GM12873 (cell line): ENCODE data around the gene RPS3A.

Experiments used
- CTCF ChIP-seq: IDR thresholded peaks from 2 replicates; pipeline ENCODE4 v1.5.1; 2012; ENCODE audit warnings: low read depth, mild to moderate bottlenecking, moderate library complexity, low read length, control low read depth; ENCODE audit not compliant: insufficient read depth; ENCODE audit errors: missing control alignments

The RPS3A gene

GRCh38 chr4:151148261-151148660 is 48.8 kb downstream of the RPS3A start:
- TF ChIP-seq CTCF = no peak

GRCh38 chr4:151150821-151151580 is 51.6 kb downstream of the RPS3A start:
- TF ChIP-seq CTCF = no peak

GRCh38 chr4:151152028-151152427 is 52.6 kb downstream of the RPS3A start:
- TF ChIP-seq CTCF = no peak

GRCh38 chr4:151153585-151153984 is 54.2 kb downstream of the RPS3A start:
- no peak for TF ChIP-seq CTCF
